PC-3 (cell line): ENCODE measurements around the gene PEX1. TPM values are rescaled to one million over a fixed set of nuclear protein-coding genes. Genes with fewer than 3 reads are reported as not detected.
"Not testable (repeated sequence)": the region's sequence is repeated elsewhere in the genome, so short reads cannot be mapped to it uniquely, and the experiment has no call there.

Source experiments
- ATAC-seq: fragments of 200-7000 bp; cut with Tn5 transposase; 2 replicates; pipeline ENCODE4 v1.9.1; 2020; ENCODE audit warnings: mild to moderate bottlenecking, moderate library complexity
- BruUV-seq: library from RNA; stranded (reverse); fragments of 400-500 nt; replicated peaks from 2 replicates; lab custom pipeline; 2021; lab: Mats Ljungman, UMichigan
- CTCF ChIA-PET: fragments of 300-600 bp; sonication (Branson Sonifier 250); formaldehyde crosslinking; loops from one replicate; lab custom pipeline; 2022; ENCODE audit warnings: antibody characterized with exemption; lab: Charles Lee
- POLR2A ChIA-PET: fragments of 300-600 bp; sonication (Branson Sonifier 250); formaldehyde crosslinking; loops from one replicate; lab custom pipeline; 2022; ENCODE audit warnings: antibody characterized with exemption; ENCODE audit not compliant: unreplicated experiment; lab: Charles Lee
- DNase-seq: peaks from one replicate; pipeline ENCODE4 v3.0.0-alpha.2; 2015
- H2AFZ ChIP-seq: fragments of 300-600 bp; sonication (generic); 2 replicates; pipeline ENCODE4 v1.6.0; 2016; ENCODE audit warnings: antibody characterized with exemption, low read length
- H3F3A ChIP-seq: fragments of 300-600 bp; sonication (generic); one replicate; pipeline ENCODE4 v1.6.0; 2017; ENCODE audit warnings: antibody characterized with exemption, low read length, control low read depth, mild to moderate bottlenecking; ENCODE audit not compliant: unreplicated experiment
- H3K27ac ChIP-seq: fragments of 300-600 bp; sonication (generic); 2 replicates; pipeline ENCODE4 v1.5.1; 2016; ENCODE audit warnings: mild to moderate bottlenecking, low read length
- H3K27me3 ChIP-seq: fragments of 300-600 bp; sonication (generic); 2 replicates; pipeline ENCODE4 v1.6.1; 2016; ENCODE audit warnings: low read length, mixed read lengths
- H3K36me3 ChIP-seq: fragments of 300-600 bp; sonication (generic); 2 replicates; pipeline ENCODE4 v1.6.1; 2016; ENCODE audit warnings: low read depth, mixed run types, low read length, mixed read lengths
- H3K4me1 ChIP-seq: fragments of 300-600 bp; sonication (generic); 2 replicates; pipeline ENCODE4 v1.5.1; 2016; ENCODE audit warnings: low read length; ENCODE audit not compliant: insufficient read depth
- H3K4me2 ChIP-seq: fragments of 300-600 bp; sonication (generic); 2 replicates; pipeline ENCODE4 v1.6.0; 2016; ENCODE audit warnings: low read length
- H3K4me3 ChIP-seq: fragments of 300-600 bp; sonication (generic); 2 replicates; pipeline ENCODE4 v1.5.1; 2016; ENCODE audit warnings: mild to moderate bottlenecking, low read length, mixed read lengths
- H3K79me2 ChIP-seq: fragments of 300-600 bp; sonication (generic); 2 replicates; pipeline ENCODE4 v1.6.1; 2017; ENCODE audit warnings: low read length, mixed read lengths
- H3K9ac ChIP-seq: fragments of 300-600 bp; sonication (generic); 2 replicates; pipeline ENCODE4 v1.6.0; 2016; ENCODE audit warnings: mild to moderate bottlenecking, low read length
- H3K9me2 ChIP-seq: fragments of 300-600 bp; sonication (generic); replicated peaks from 2 replicates; pipeline ENCODE4 v1.6.1; 2016; ENCODE audit warnings: mixed run types, low read length, mixed read lengths
- H3K9me3 ChIP-seq: fragments of 300-600 bp; sonication (generic); 2 replicates; pipeline ENCODE4 v1.6.1; 2016; ENCODE audit warnings: low read length, mixed read lengths
- H4K20me1 ChIP-seq: fragments of 300-600 bp; sonication (generic); 2 replicates; pipeline ENCODE4 v1.6.1; 2016; ENCODE audit warnings: low read length, mixed read lengths
- CTCF ChIP-seq: fragments of 300-600 bp; sonication (generic); conservative IDR thresholded peaks from 2 replicates; pipeline ENCODE4 v1.5.1; 2017; ENCODE audit warnings: antibody characterized with exemption, low read depth, mild to moderate bottlenecking, low read length
- EZH2 ChIP-seq: fragments of 300-600 bp; sonication (generic); IDR thresholded peaks from one replicate; pipeline ENCODE4 v1.6.1; 2017; ENCODE audit warnings: antibody characterized with exemption, mild to moderate bottlenecking, low read length; ENCODE audit not compliant: unreplicated experiment
- EZH2phosphoT487 ChIP-seq: fragments of 300-600 bp; sonication (generic); IDR thresholded peaks from 2 replicates; pipeline ENCODE4 v1.6.1; 2018; ENCODE audit warnings: mild to moderate bottlenecking, antibody characterized with exemption, low read length, borderline replicate concordance
- intact Hi-C: fragments of 100-400 bp; cut with micrococcal nuclease; formaldehyde crosslinking; loops from 2 replicates; pipeline ENCODE4 v1.9.0; 2023
- total RNA-seq: library from RNA; depleted of rRNA; stranded (reverse); fragments of >200 nt; gene quantifications from 2 replicates; pipeline ENCODE4 v1.2.3, GENCODE V29; 2014

PEX1 gene
- total RNA-seq, 1 experiment from 2014 or later, result 8.5 TPM

GRCh38 chr7:92550194-92550593 is 21.9 kb upstream of the PEX1 start:
- DNase-seq (no peak), ATAC-seq (no peak)
- Histone ChIP-seq H3K27me3 (no peaks in the 10 kb centered on the region), H3K9me2 (no peaks in the 10 kb centered on the region), H3K9ac (no peak overlapping the region), H3K79me2 (no peaks in the 10 kb centered on the region), H3F3A (no peaks in the 10 kb centered on the region), H3K4me3 (no peak overlapping the region), H3K9me3 (no peaks in the 10 kb centered on the region), H3K36me3 (no peaks in the 10 kb centered on the region), H3K4me1 (no peaks in the 10 kb centered on the region), H4K20me1 (no peaks in the 10 kb centered on the region), H3K4me2 (no peak overlapping the region), H2AFZ (no peak overlapping the region), H3K27ac (no peak overlapping the region)
- intact Hi-C loops, result no loop called here
- ChIA-PET POLR2A (no interaction called here), CTCF (interaction anchor here (0.6 kb wide), 1 partner anchor 678 kb away, joined by 3 read pairs; no protein-coding TSS in a partner anchor)
- BruUV-seq, result no TSS peak
- no peak for TF ChIP-seq CTCF

GRCh38 chr7:92547579-92547978 is 19.3 kb upstream of the PEX1 start:
- no peaks in the 10 kb centered on the region for H3K27me3 ChIP-seq
- no TSS peak for BruUV-seq
- H3K36me3 ChIP-seq, result no peaks in the 10 kb centered on the region
- intact Hi-C loops, result no loop called here
- TF ChIP-seq EZH2phosphoT487 (no peak), EZH2 (no peak), CTCF (no peak)
- no peak overlapping the region for H3K4me2 ChIP-seq
- H4K20me1 ChIP-seq, result no peaks in the 10 kb centered on the region
- POLR2A ChIA-PET, result no interaction called here
- H3K9me3 ChIP-seq, result no peaks in the 10 kb centered on the region
- no peak overlapping the region for H3K27ac ChIP-seq
- no peaks in the 10 kb centered on the region for H3K4me1 ChIP-seq
- H2AFZ ChIP-seq, result no peak overlapping the region
- no peaks in the 10 kb centered on the region for H3K79me2 ChIP-seq
- H3K9ac ChIP-seq, result no peak overlapping the region
- no peaks in the 10 kb centered on the region for H3F3A ChIP-seq
- CTCF ChIA-PET, result interaction anchor here (1.6 kb wide), 1 partner anchor 19 kb away, joined by 8 read pairs; the partner anchor contains the start of gene RBM48
- ATAC-seq, result peak; percentile 84
- DNase-seq, result no peak
- H3K4me3 ChIP-seq, result no peak overlapping the region
- H3K9me2 ChIP-seq, result no peaks in the 10 kb centered on the region

GRCh38 chr7:92546856-92547497 is 18.7 kb upstream of the PEX1 start:
- Histone ChIP-seq H3K9ac (no peak overlapping the region), H3K4me2 (no peak overlapping the region), H3K9me2 (no peaks in the 10 kb centered on the region), H3K27me3 (no peaks in the 10 kb centered on the region), H4K20me1 (no peaks in the 10 kb centered on the region), H3F3A (no peaks in the 10 kb centered on the region), H3K9me3 (no peaks in the 10 kb centered on the region), H3K36me3 (no peaks in the 10 kb centered on the region), H3K27ac (no peak overlapping the region), H3K4me3 (no peak overlapping the region), H3K79me2 (no peaks in the 10 kb centered on the region), H3K4me1 (no peaks in the 10 kb centered on the region), H2AFZ (no peak overlapping the region)
- POLR2A ChIA-PET, result no interaction called here
- TF ChIP-seq CTCF (no peak), EZH2phosphoT487 (no peak), EZH2 (no peak)
- no peak; the same call in 1 of the 2 replicates for ATAC-seq
- CTCF ChIA-PET, result no interaction called here
- no peak for DNase-seq
- BruUV-seq, result no TSS peak
- intact Hi-C loops, result no loop called here

GRCh38 chr7:92545116-92545515 is 16.8 kb upstream of the PEX1 start:
- POLR2A ChIA-PET, H3K9me2 ChIP-seq, H3F3A ChIP-seq, H4K20me1 ChIP-seq, H2AFZ ChIP-seq, H3K9ac ChIP-seq, H3K27ac ChIP-seq, H3K27me3 ChIP-seq, CTCF ChIA-PET, ATAC-seq, intact Hi-C loops, H3K36me3 ChIP-seq, H3K4me1 ChIP-seq, H3K4me3 ChIP-seq, BruUV-seq, H3K4me2 ChIP-seq, H3K79me2 ChIP-seq, H3K9me3 ChIP-seq, DNase-seq: not testable (repeated sequence)
